ENCODE results near the gene ASTL.
A peak's percentile ranks its signal among the peaks of the same experiment; 100 is the strongest.

ASTL gene

GRCh38 chr2:96170626-96171025 is 32.3 kb upstream of the ASTL start:
- TF ChIP-seq TOX (CRISPR knock-in tag; IDR thresholded peaks at IDR 0.05; ENCODE audit: borderline replicate concordance) (no peak), SNAI2 (CRISPR knock-in tag; IDR thresholded peaks at IDR 0.05) (no peak), ZFP30 (CRISPR knock-in tag; IDR thresholded peaks at IDR 0.05) (no peak), TSHZ2 (CRISPR knock-in tag; IDR thresholded peaks at IDR 0.05) (no peak), TCF4 (CRISPR knock-in tag; IDR thresholded peaks at IDR 0.05; ENCODE audit: borderline replicate concordance) (no peak), ISL1 (CRISPR knock-in tag; IDR thresholded peaks at IDR 0.05) (no peak), CSDC2 (CRISPR knock-in tag; IDR thresholded peaks at IDR 0.05) (no peak), BACH2 (CRISPR knock-in tag; IDR thresholded peaks at IDR 0.05; ENCODE audit: borderline replicate concordance) (no peak), RARB (CRISPR knock-in tag; IDR thresholded peaks at IDR 0.05) (no peak)
- TF ChIP-seq, protein P1, sequence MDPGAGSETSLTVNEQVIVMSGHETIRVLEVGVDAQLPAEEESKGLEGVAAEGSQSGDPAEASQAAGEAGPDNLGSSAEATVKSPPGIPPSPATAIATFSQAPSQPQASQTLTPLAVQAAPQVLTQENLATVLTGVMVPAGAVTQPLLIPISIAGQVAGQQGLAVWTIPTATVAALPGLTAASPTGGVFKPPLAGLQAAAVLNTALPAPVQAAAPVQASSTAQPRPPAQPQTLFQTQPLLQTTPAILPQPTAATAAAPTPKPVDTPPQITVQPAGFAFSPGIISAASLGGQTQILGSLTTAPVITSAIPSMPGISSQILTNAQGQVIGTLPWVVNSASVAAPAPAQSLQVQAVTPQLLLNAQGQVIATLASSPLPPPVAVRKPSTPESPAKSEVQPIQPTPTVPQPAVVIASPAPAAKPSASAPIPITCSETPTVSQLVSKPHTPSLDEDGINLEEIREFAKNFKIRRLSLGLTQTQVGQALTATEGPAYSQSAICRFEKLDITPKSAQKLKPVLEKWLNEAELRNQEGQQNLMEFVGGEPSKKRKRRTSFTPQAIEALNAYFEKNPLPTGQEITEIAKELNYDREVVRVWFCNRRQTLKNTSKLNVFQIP (CRISPR knock-in tag; IDR thresholded peaks at IDR 0.05; ENCODE audit: borderline replicate concordance, low read depth): no peak
- TF ChIP-seq, protein P2, sequence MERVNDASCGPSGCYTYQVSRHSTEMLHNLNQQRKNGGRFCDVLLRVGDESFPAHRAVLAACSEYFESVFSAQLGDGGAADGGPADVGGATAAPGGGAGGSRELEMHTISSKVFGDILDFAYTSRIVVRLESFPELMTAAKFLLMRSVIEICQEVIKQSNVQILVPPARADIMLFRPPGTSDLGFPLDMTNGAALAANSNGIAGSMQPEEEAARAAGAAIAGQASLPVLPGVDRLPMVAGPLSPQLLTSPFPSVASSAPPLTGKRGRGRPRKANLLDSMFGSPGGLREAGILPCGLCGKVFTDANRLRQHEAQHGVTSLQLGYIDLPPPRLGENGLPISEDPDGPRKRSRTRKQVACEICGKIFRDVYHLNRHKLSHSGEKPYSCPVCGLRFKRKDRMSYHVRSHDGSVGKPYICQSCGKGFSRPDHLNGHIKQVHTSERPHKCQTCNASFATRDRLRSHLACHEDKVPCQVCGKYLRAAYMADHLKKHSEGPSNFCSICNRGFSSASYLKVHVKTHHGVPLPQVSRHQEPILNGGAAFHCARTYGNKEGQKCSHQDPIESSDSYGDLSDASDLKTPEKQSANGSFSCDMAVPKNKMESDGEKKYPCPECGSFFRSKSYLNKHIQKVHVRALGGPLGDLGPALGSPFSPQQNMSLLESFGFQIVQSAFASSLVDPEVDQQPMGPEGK (CRISPR knock-in tag; IDR thresholded peaks at IDR 0.05; ENCODE audit: borderline replicate concordance): no peak
- TF ChIP-seq, protein P3, sequence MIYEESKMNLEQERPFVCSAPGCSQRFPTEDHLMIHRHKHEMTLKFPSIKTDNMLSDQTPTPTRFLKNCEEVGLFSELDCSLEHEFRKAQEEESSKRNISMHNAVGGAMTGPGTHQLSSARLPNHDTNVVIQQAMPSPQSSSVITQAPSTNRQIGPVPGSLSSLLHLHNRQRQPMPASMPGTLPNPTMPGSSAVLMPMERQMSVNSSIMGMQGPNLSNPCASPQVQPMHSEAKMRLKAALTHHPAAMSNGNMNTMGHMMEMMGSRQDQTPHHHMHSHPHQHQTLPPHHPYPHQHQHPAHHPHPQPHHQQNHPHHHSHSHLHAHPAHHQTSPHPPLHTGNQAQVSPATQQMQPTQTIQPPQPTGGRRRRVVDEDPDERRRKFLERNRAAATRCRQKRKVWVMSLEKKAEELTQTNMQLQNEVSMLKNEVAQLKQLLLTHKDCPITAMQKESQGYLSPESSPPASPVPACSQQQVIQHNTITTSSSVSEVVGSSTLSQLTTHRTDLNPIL (CRISPR knock-in tag; IDR thresholded peaks at IDR 0.05; ENCODE audit: low read depth): no peak
- no peak for ATAC-seq

DNA sequence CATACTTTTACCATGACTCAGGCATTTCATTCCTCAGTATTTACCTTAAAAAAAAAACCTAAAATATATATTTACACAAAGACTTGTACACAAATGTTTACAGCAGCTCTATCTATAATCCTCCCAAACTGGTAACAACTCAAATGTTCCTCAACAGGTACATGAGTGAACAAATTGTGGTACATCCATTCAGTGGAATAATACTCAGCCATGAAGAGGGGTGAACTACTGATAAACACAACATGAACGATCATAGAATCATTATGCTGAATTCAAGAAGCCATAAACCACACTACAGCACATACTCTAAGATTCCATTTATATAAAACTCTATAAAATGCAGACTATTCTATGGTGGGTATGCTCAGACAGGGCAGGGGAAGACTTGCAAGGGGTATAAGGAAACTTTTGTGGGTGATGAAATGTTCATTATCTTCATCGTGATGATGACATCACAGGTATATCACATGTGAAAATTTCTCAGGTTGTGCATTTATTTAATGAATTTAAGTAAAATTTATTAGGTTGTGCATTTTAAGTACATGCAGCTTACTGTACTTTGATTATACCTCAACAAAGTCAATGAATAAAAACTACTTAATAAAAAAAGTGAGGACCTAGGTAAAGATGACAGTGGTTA is 31.7 kb upstream of the ASTL start:
- no peak for TF ChIP-seq ARNTL (CRISPR knock-in tag; IDR thresholded peaks at IDR 0.05; ENCODE audit: borderline replicate concordance, low read depth)
- TF ChIP-seq ZNF8 (CRISPR knock-in tag; IDR thresholded peaks at IDR 0.05): peak; percentile 100
- no peak for TF ChIP-seq OSR1 (CRISPR knock-in tag; IDR thresholded peaks at IDR 0.05)
- no peak for TF ChIP-seq GLIS3 (CRISPR knock-in tag; IDR thresholded peaks at IDR 0.05)
- ATAC-seq: no peak

- ATAC-seq: no peak
- no peak for TF ChIP-seq TOX (CRISPR knock-in tag; IDR thresholded peaks at IDR 0.05; ENCODE audit: borderline replicate concordance)
- TF ChIP-seq ESRRG (CRISPR knock-in tag; IDR thresholded peaks at IDR 0.05): no peak
- TF ChIP-seq ZFP30 (CRISPR knock-in tag; IDR thresholded peaks at IDR 0.05): no peak
- TF ChIP-seq, protein P3 (CRISPR knock-in tag; IDR thresholded peaks at IDR 0.05; ENCODE audit: low read depth): no peak
- TF ChIP-seq TSHZ2 (CRISPR knock-in tag; IDR thresholded peaks at IDR 0.05): no peak
- TF ChIP-seq RARB (CRISPR knock-in tag; IDR thresholded peaks at IDR 0.05): no peak
- TF ChIP-seq ZNF8 (CRISPR knock-in tag; IDR thresholded peaks at IDR 0.05): no peak
- no peak for TF ChIP-seq ZFP3 (CRISPR knock-in tag; IDR thresholded peaks at IDR 0.05)
- no peak for TF ChIP-seq PPARA (CRISPR knock-in tag; IDR thresholded peaks at IDR 0.05; ENCODE audit: borderline replicate concordance)
These were observed 29.2 kb upstream of the ASTL start for GRCh38 chr2:96167407-96168013.
